BJ (cell line): ENCODE measurements around the gene LPCAT2. TPM values are rescaled to one million over a fixed set of nuclear protein-coding genes. Genes with fewer than 3 reads are reported as not detected.

Experiments
- CTCF ChIA-PET: fragments of 350-600 bp; formaldehyde crosslinking; extraction: SDS; loops from one replicate; lab custom pipeline; 2021; ENCODE audit warnings: antibody characterized with exemption, inconsistent platforms; lab: Yijun Ruan, JAX
- POLR2A ChIA-PET: fragments of 300-600 bp; sonication (Branson Sonifier 250); formaldehyde crosslinking; extraction: SDS; loops from one replicate; lab custom pipeline; 2021; ENCODE audit warnings: antibody characterized with exemption; lab: Charles Lee
- DNase-seq: peaks from one replicate; pipeline ENCODE4 v3.0.0-alpha.2; 2011; ENCODE audit warnings: low read depth
- H3K27me3 ChIP-seq: 2 replicates; pipeline ENCODE4 v1.6.0; 2011; ENCODE audit warnings: low read length; ENCODE audit not compliant: control insufficient read depth, insufficient read depth
- H3K36me3 ChIP-seq: 2 replicates; pipeline ENCODE4 v1.5.1; 2011; ENCODE audit warnings: low read length; ENCODE audit not compliant: control insufficient read depth, insufficient read depth
- H3K4me3 ChIP-seq: 2 replicates; pipeline ENCODE4 v1.5.1; 2011; ENCODE audit warnings: low read depth, mild to moderate bottlenecking, control low read depth, low read length
- CTCF ChIP-seq: IDR thresholded peaks from 2 replicates; pipeline ENCODE4 v1.5.1; 2011; ENCODE audit warnings: low read depth, mild to moderate bottlenecking, control low read depth, inconsistent platforms, low read length, moderate library complexity; ENCODE audit not compliant: insufficient read depth
- polyA plus RNA-seq: library from polyadenylated mRNA; depleted of rRNA; stranded (reverse); fragments of >200 nt; gene quantifications from 2 replicates; pipeline ENCODE4 v1.2.3, GENCODE V29; 2011

Gene LPCAT2
- polyA plus RNA-seq, 1 experiment = 7.9 TPM

DNA sequence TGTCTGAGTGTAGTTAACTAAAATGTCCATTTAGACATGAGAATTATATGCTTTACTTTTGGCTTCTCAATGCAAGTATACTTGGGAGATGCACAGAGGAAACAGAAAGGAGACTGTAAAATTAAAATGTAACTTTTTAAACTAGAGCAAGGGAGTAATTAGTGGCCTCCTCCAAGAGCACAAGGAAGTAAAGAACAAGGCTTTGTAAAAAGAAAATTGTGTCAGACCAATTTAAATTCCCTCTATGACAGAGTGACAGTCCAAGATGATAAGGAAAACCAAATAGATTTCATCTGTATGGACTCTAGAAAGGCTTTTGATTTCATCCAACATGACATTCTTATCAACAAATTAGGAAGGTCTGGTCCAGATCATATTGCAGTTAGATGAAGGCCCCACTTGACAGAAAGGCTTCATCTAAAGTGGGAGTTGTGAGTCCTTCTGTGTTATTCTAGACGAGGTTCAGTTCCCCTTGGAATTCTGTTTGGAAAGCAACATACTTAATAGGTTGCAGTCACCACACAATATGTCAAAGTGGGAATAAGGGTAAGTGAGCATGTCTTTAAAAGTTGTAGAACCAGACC lies 51.2 kb downstream of the LPCAT2 start:
- ChIA-PET POLR2A (no interaction called here), CTCF (interaction anchor here (0.6 to 0.9 kb wide), 3 partner anchors 141 to 1539 kb away, joined by 3 to 4 read pairs (median 4); no protein-coding TSS in a partner anchor)
- H3K36me3 ChIP-seq = no peaks in the 10 kb centered on the region
- TF ChIP-seq CTCF = no peak
- H3K27me3 ChIP-seq = no peaks in the 10 kb centered on the region
- no peak overlapping the region for H3K4me3 ChIP-seq
- no peak for DNase-seq

- POLR2A ChIA-PET = no interaction called here
- no peaks in the 10 kb centered on the region for H3K36me3 ChIP-seq
- no peak for DNase-seq
- H3K27me3 ChIP-seq = no peaks in the 10 kb centered on the region
- H3K4me3 ChIP-seq = no peak overlapping the region
- CTCF ChIA-PET = no interaction called here
- TF ChIP-seq CTCF = no peak
These were observed 52.5 kb downstream of the LPCAT2 start for GRCh38 chr16:55561319-55561848.

DNA sequence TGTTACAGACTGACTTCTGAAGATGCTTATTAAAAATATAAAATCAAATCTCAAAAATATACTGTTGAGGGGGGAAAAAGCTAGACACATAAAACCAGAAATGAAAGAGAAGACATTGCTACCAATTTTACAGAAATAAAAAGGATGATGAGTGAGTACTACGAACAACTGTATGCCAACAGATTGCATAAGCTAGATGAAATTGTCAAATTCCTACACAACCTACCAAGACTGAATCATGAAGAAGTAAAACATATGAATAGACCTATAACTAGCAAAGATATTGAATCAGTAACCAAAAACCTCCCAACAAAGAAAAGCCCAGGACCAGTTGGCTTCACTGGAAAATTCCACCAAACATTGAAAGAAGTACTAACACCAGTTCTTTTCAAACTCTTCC lies 54.1 kb downstream of the LPCAT2 start:
- no peaks in the 10 kb centered on the region for H3K36me3 ChIP-seq
- no peaks in the 10 kb centered on the region for H3K27me3 ChIP-seq
- CTCF ChIA-PET = interaction anchor here (0.9 kb wide), 1 partner anchor 139 kb away, joined by 3 read pairs; no protein-coding TSS in a partner anchor
- POLR2A ChIA-PET = no interaction called here
- no peak overlapping the region for H3K4me3 ChIP-seq
- TF ChIP-seq CTCF = no peak
- no peak for DNase-seq

DNA sequence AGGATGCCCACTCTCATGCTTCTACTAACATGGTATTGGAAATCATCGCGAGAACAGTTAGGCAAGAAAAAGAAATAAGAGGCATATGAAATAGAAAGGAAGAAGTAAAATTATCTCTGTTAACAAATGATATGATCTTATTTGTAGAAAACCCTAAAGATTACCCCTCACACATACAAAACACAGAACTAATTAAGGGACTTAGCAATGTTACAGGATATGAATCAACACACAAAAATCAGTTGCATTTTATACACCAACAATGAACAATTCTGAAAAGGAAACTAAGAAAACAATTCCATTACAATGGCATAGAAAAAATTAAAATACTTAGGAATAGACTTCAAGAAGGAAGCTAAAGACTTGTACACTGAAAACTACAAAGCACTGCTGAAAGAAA lies 54.9 kb downstream of the LPCAT2 start:
- no peak overlapping the region for H3K4me3 ChIP-seq
- TF ChIP-seq CTCF = no peak
- CTCF ChIA-PET = interaction anchor here (1.4 kb wide), 1 partner anchor 99 kb away, joined by 4 read pairs; no protein-coding TSS in a partner anchor
- H3K36me3 ChIP-seq = no peaks in the 10 kb centered on the region
- POLR2A ChIA-PET = no interaction called here
- no peaks in the 10 kb centered on the region for H3K27me3 ChIP-seq
- DNase-seq = no peak

DNA sequence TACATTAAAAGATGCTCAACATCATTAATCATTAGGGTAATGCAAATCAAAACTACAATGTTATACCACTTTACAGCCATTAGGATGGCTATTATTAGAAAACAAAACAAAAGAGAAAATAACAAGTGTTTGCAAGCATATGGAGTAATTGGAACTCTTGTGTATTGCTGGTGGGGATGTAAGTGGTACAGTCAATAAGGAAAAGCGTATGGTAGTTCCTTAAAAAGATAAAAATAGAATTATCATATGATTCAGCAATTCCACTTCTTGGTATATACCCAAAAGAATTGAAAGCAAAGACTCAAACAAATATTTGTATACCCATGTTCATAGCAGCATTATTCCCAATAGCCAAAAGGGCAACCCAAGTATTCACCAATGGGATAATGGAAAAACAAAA lies 56.2 kb downstream of the LPCAT2 start:
- ChIA-PET POLR2A (no interaction called here), CTCF (interaction anchor here (1.4 kb wide), 1 partner anchor 100 kb away, joined by 4 read pairs; no protein-coding TSS in a partner anchor)
- Histone ChIP-seq H3K36me3 (no peaks in the 10 kb centered on the region), H3K27me3 (no peaks in the 10 kb centered on the region), H3K4me3 (no peak overlapping the region)
- no peak for TF ChIP-seq CTCF
- no peak for DNase-seq
